GM18519 (cell line): ENCODE data around the gene DTX4.
A peak's percentile ranks its signal among the peaks of the same experiment; 100 is the strongest.
"Not testable (repeated sequence)": the region's sequence is repeated elsewhere in the genome, so short reads cannot be mapped to it uniquely, and the experiment has no call there.

Experiments
- ATAC-seq: cut with Tn5 transposase; IDR thresholded peaks from one replicate; pipeline ENCODE4 v1.9.1; 2021; ENCODE audit warnings: mild to moderate bottlenecking, moderate library complexity; ENCODE audit not compliant: unreplicated experiment, low FRiP score

DTX4 gene

DNA sequence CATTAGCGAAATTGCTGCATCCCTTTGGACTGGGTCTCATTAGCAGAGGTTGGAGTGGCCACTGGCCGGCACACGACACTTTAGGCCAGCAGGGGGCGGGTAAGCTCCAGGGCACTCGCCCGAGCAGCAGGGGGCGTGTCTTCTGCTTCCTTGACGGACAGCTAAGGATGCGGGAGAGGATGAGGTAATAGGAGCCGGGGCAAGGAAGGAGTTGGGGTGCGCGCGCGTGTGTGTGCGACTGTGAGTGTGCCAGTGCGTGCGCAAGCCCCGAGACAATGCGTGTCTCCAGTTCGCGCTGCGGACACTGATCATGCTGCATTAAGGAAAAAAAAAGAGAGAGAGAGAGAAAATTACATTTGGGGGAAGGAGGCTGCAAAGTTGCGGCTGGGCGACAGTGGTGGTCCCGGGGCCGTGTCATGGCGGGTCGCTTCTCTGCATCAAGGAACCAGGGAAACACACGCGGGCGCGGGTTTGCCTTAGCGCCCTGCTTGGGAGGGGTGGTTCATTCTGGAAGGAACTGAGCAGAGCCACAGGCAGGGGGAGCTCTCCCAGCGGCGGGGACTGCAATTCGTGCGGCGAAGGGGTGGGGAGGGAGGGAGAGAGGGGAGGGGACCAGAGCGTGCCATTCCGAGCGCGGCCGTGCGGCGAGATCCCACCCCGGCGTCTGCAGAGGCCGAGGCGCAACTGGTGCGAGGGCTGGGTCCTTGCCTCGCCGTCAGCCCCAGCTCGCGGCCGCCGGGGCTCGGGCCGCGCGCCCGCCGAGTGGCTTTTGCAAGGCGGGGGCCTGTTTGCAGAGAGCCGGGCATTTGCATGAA is at the start of gene DTX4:
DTX4 (plus strand) TSS at position 625 of the 815 bp plus-strand sequence. CDS start 464 bp downstream, outside the sequence.
- peak; percentile 43 for ATAC-seq

DNA sequence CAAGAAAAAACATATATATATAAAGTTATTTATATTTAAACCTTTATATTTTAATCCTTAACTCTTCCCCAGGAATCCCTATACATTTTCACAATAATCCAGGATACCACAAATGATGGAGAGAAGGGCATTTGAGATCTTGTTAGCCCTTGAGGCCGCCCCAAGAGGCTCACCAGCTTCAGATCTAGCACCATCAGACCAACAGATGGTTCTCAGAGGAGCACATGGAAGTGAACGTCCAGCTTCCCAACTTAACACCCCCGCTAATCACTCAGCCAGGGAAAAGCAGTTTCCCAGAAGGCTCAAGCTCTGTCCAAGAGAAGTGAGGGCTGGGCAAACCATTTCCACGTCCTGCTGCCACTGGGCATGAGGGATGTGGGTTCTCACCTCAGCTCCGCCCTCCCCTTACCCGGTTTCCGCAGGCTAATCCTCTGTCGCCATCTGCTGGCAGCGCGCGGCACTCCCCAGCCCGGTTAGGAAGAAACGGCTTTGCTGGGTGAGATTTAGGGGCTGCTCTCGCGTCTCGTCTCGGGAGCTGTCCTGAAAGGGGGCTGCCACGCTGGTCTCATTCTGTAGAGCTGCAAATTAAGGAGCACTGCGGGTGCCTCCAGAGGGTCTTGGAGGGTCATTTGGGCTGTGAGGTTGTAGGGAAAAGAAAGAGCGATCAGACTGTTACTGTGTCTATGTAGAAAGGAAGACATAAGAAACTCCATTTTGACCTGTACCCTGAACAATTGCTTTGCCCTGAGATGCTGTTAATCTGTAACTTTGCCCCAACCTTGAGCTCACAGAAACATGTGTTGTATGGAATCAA is 36.1 kb upstream of the DTX4 start:
- ATAC-seq = peak; percentile 89

DNA sequence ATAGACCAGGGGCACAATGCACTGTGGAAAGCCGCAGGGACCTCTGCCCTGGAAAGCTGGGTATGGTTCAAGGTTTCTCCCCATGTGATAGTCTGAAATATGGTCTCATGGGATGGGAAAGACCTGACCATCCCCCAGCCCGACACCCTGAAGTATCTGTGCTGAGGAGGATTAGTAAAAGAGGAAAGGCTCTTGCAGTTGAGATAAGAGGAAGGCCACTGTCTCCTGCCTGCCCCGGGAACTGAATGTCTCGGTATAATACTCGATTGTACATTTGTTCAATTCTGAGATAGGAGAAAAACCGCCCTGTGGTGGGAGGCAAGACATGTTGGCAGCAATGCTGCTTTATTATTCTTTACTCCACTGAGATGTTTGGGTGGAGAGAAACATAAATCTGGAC is 35.4 kb upstream of the DTX4 start:
- not testable (repeated sequence) for ATAC-seq

DNA sequence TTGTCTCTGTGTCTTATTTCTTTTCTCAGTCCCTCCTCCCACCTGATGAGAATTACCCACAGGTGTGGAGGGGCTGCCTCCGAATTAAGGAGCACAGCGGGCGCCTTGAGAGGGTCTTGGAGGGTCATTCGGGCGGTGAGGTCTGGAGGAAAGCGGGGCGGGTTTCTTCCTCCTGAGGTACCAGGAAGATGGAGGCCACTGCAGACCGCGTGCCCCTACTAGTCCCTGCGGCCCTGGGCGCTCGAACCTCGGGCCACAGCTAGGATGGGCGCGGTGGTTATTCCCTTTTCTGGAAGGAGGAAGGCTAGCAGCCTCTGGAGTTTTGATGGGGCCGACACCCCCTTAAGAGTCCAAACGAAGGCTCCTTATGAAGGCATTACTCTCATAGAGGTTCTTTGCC is 34.7 kb upstream of the DTX4 start:
- ATAC-seq = no peak

DNA sequence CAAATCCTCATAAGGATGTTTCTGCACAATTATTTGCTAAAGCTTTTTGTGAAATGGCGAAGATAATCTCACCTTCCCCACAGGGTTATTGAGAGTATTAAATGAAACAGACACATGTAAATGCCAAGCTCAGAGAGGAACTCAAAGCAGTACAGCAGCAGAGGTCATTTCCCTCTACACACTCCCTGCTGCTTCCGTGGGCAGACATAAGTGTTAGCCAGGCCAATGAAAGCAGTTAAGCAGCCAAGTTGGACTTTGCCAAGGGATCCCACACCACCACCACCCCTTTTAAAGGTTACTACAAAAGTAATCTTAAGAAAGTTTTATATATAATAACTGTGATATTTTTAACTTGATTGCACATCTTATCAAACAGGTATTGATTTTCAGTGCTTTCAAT is 33.3 kb upstream of the DTX4 start:
- ATAC-seq = no peak

DNA sequence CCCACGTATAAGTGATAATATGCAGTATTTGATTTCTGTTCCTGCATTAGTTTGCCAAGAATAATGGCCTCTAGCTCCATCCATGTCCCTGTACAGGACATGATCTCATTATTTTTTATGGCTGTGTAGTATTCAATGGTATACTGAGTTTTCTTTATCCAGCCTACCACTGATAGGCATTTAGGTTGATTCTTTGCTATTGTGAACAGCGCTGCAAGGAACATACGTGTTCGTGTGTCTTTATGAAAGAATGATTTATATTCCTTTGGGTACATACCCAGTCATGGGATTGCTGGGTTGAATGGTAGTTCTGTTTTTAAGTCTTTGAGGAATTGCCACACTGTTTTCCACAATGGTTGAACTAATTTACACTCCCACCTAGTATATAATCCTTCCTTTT is 30.7 kb upstream of the DTX4 start:
- no peak for ATAC-seq

DNA sequence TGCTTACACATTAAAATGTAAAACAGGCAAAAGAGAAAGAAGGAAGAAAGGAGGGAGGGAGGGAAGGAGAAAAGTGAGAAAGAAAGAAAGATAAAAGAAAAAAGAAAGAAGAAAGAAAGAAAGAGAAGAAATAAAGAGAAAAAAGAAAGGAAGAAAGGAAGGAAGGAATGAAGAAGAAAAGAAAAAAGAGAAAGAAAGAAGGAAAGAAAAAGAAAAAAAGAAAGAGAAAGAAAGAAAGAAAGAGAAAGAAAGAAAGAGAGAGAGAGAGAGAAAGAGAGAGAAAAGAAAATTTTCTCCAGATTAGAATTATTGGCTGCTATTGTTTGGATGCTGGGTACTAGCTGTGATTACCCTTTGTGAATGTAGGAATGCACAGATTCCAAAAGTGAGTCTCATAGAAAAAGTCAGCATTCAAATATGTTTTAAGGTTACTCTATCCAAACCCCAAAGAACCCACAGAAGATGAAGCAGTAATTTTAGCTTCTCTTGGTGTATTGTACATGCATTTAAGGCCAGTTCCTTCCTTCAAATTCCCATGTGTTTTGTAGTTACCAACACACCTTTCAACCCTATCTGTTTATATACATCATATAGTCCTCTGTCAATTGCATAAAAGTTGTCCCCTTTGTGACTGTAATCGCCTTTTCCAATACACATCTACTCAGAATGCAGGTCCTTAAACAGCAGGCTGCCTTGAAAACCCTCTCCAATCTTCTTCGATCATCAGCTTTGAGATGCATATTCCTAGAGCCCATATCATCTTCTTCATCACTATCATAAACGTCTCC is 30.1 kb upstream of the DTX4 start:
- ATAC-seq = no peak

DNA sequence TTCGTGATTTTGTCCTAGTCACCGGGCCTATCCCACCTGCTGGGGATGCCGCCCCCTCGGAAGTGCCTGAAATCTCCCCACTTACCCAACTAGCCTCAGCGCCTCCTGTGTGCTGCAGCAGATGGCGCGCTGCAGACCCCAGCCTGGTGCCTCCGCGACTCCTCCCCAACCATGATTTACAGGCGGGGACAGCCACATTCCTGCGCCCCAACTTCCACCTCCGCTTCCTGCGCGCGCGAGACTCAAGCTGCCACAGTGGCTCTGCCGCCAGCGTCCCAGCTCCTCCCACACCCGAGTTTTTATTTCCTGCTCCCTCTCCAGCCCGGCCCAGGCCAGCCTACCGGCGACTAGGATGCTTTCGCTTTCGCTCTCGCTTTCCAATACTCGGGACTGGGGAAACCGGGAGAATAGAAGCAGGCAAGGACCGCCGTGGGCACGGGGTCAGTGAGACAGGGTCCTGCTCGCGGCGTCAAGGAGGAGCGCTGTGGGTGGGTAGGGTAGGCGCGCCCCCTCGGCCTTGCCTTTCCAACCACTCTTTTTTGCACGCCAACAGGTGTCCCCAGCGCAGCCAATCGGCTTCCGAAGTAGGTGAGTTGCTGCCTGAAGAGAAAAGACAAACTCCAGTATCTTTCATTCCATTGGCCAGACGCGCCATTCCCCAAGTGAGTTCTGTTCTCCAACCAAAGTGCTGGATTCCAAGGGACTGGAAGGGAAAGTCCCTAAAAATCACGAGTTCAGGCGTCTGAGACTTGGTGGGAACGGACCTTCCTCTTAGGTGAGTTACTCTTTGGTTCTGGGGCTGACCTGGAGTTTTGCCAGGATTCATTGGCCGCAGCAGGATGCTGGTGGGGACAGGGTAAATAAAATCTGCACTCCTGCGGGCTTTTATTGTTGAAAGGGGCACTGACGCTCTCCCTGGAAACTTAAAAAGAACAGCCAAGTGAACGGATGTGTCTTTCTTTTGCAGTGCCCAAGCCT is 29.1 kb upstream of the DTX4 start, which contains the start of gene FAM111A:
FAM111A (plus strand) TSS at position 327 of the 978 bp plus-strand sequence. CDS start 6,017 bp downstream, outside the sequence.
- ATAC-seq = peak; percentile 40

DNA sequence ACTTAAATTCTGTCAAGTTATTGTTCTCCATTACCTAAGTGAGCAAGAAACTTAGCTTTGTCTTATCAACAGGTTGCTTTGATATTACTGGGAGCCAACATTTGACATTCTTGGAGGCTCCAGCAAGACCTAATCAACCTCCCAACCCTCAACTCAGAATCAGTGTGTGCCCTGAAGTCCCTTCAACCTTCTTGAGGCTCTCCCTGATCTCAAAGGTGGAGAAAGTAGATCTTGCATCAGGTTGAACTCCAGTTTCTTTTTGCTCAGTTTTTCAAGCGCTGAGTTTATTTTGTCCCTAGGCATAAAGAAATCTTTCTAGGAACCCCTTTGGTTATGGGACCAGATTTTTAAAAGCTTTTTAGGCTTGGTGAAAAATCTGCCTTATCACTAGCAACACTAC is 27.8 kb upstream of the DTX4 start:
- no peak for ATAC-seq

DNA sequence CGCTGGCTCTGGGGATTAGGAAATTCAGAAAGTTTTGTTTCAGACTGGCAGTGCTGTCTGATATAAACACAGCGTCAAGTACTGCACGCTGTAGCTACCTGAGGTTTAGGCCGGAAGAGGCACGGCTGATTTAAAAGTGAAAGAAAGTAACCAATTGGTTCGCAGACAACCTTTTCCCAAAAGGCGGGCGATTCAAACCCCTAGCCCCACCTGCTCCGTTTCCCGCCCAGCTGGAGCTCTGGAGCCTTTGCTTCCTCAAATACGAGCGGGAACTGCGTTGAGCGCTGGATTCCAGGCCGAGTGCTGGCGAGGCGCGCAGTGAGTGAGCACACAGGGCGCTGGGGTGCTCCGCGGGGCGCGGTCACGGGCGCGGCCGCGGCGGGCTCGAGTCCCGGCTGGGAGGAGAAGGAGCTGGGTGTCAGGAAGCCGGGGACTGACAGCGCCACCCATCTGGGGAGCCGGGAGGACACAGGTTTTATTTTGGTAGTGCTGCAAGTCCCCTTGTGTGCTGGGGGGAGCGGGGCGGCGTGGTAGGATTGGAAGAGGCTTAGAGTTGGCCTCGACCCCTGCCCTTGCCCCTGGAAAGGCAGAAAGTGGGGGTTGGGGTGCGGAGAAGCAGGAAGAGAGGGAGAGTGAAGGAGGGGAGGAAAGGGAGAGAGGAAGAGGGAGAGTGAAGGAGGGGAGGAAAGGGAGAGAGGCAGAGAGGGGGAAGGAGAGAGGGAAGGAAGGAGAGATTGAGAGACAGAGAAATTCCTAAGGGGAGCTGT is 27.2 kb upstream of the DTX4 start:
- peak; percentile 40 for ATAC-seq

DNA sequence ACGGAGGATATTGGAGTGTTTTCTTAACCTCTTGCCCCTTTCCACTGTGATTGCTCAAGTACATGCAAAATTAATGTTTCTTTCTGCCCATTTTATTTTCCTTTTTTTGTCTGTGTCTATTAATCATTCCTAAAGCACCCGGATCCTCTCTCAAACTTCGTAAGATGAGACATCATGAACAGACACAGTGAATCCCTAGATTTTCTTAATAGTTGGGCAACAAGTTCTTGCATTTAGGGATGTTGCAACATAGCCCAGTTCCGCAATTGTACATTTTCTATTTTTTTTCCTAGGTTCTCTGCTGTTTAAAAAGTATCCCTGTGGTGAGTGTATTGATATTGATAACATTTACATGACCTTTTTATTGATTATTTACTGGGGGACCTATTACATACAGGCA is 26.4 kb upstream of the DTX4 start:
- no peak for ATAC-seq

DNA sequence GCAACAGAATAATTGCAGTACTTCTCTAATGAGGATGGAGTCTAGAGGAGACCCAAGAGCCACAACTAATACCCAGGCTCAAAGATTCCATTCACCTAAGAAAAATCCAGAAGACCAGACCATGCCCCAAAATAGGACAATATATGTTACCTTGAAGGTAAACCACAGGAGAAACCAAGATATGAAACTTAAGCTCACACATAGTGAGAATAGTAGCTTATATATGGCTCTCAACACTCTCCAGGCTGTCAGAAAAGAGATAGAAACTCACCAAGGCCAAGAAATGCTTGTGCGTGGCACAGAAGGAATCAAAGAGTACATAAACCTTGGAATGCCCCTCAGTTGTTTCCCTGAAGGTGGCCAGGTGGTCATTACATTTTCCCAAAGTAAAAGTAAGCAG is 20.2 kb upstream of the DTX4 start:
- ATAC-seq = peak; percentile 47

DNA sequence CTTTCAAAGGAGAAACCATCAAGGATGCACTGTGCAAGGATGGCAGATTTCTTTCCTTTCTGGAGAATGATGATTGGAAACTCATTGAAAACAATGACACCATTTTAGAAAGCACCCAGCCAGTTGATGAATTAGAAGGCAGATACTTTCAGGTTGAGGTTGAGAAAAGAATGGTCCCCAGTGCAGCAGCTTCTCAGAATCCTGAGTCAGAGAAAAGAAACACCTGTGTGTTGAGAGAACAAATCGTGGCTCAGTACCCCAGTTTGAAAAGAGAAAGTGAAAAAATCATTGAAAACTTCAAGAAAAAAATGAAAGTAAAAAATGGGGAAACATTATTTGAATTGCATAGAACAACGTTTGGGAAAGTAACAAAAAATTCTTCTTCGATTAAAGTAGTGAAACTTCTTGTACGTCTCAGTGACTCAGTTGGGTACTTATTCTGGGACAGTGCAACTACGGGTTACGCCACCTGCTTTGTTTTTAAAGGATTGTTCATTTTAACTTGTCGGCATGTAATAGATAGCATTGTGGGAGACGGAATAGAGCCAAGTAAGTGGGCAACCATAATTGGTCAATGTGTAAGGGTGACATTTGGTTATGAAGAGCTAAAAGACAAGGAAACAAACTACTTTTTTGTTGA is 19.5 kb upstream of the DTX4 start:
- peak; percentile 55 for ATAC-seq

DNA sequence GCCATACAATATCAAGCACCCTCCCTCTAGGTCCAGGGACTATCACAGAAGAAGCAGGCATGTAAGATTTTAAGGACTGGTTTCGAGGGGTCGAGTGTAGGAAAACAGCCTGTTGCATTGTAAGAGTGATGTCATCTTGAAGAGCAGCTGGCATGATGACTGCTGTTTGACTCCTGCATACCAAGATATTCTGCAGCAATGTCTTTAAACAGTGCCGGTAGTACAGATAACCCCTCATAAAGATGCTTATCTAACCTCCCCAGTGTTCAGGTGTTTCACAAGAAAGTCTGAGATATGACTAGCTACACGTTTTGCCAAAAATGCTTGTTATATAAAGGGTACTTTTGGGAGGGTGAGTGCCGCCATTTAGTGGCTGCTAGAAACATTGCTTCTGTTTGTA is 17.3 kb upstream of the DTX4 start:
- no peak for ATAC-seq

DNA sequence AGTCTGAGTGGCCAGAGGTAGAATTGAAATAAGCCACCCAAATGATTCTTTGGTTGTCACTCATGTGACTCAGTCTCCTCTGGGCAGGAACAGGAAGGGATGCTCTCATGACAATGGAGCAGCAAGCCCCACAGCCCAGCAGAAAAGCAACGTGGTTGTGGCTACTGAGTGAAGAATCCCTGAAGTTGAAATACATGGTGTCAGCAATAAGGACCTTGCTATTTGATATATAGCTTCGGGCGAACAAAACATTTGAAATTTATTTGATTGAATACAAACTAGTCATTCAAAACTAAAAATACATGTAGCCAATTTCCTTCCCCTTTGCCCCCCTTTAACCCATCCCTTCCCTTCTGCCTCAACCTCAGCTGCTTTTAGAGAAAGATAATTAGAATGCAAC is 14.5 kb upstream of the DTX4 start:
- ATAC-seq = no peak

DNA sequence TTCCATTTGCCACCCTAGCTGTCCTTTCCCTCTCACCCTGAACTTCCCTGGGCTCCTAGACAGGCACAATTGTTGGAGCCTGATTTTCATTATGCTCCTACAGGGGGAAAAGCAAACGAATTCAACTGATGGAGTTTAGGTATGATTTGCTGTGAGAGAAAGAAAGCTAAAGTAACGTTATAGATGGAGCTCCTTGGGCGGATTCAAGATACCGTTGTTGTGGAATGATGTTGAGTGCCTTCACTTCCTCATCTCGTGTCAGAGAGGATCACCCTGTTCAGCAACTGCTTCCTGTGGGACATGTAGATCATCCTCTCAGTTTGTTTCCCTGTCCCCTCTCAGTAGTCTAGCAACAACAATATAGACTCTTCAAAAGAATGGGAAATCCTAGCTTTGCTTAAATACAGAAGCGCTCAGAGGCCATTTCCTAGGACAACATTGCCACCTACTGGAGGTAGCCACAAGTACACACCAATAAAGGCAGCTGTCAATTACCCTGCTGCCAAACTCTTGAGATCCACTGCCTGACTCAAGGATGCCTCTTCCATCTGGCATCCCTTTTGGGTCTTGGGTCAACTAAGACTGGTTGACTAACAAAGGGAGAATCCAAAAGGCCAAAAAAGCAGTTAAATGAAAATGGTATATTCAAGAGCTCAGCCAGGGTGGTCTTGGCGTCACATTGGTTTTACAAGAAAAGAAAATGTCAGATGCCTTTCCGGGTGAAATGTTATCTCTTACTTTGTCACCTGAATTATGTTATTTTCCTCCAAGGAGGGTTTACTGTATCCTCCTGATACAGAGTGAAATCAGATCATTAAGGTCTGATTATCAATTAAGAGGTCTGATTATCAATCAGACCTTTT is 13.5 kb upstream of the DTX4 start:
- peak; percentile 82 for ATAC-seq

DNA sequence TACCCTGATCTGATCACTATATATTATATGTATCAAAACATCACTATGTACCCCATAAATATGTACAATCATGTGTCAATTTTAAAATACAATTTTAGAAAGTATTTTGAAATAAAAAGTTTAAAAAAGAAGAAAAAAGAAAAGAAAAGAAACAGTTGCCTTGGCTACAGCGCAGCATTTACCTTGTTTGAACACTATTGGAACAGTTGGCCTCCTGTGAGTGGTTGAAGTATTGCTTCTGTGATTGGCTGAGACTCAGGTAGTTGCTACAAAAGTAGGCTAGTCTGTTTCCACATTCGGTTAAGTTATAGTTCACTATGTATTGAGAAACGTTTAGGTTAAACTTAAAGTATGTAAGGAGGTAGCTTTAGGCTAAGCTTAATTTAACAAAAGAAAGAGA is 7.9 kb upstream of the DTX4 start:
- no peak for ATAC-seq
